ENCODE measurements around the gene NRG3. TPM values are rescaled to one million over a fixed set of nuclear protein-coding genes. Genes with fewer than 3 reads are reported as not detected.

NRG3 gene
- total and polyA plus RNA-seq, 2 of the 8 experiments (the other 6 are each of a cell fraction or from before 2014, with no cell fraction given), result 4.2 to 5.0 TPM

DNA sequence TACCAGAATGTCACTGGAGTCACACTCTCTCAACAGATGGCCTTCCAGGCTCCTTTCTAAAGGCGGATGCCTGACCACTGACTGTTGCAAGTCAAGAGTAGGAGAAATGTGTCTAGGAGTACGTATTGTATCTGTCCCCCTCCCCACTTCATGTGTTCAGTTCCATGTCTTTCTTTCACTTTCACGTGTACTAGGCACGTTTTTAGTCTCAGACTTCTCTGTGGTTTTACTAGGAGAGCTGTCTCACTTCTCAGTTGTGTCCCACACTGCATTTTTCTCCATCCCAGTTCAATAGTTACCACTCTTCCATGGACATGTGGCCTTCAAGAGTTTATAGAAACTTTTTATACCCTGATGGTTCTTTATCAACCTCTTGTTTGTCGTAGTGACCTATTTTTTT lies 893.0 kb downstream of the NRG3 start (continued):
- no peak for TF ChIP-seq KDM4A (IDR thresholded peaks at IDR 0.05; ENCODE audit: low read depth, low read length, severe bottlenecking)
